Measurements from ENCODE around the gene ZNF451. TPM values are rescaled to one million over a fixed set of nuclear protein-coding genes. Genes with fewer than 3 reads are reported as not detected.

ZNF451 gene
- total and polyA plus RNA-seq, 2 experiments from 2014 or later, result 15.8 to 63.4 TPM

DNA sequence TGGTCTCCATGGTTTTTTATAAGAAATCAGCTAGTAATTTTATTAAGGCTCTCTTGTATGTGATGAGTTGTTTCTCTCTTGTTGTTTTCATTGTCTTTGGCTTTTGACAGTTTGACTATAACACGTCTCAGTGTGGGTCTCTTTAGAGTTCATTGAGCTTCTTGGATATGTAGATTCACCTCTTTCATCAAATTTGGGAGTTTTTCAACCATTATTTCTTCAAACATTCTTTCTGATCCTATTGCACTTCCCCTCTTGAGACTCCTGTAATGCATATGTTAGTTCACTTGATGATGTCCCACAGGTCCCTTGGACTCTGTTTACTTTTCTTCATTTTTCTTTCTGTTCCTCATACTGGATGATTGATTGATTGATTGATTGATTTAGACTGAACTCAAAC, 75.1 kb downstream of the ZNF451 start:
- H4K20me1 ChIP-seq (ENCODE audit: insufficient read depth, poor library complexity, severe bottlenecking), result no peaks in the 10 kb centered on the region
- no peak overlapping the region for H3K27ac ChIP-seq
- H3K4me3 ChIP-seq, result no peak overlapping the region
- H2AFZ ChIP-seq, result no peak overlapping the region
- peaks cover 6% of the 10 kb centered on the region for H3K9me3 ChIP-seq (ENCODE audit: low read depth)
- no peak for DNase-seq (ENCODE audit: low spot score)
- no peaks in the 10 kb centered on the region for H3K4me1 ChIP-seq (ENCODE audit: insufficient read depth)
- H3K4me2 ChIP-seq, result no peak overlapping the region
- no peaks in the 10 kb centered on the region for H3K79me2 ChIP-seq
- H3K27me3 ChIP-seq, result no peaks in the 10 kb centered on the region
- WGBS (ENCODE audit: low lambda C conversion rate, missing lambda C conversion rate), result 90% methylated on average over 1 of the region's 1 CpG
- H3K36me3 ChIP-seq (replicated peaks; ENCODE audit: insufficient read depth, low read depth), result no peaks in the 10 kb centered on the region
- no peaks in the 10 kb centered on the region for H3K9me2 ChIP-seq (replicated peaks; ENCODE audit: insufficient read depth)
- TF ChIP-seq EZH2phosphoT487 (IDR thresholded peaks at IDR 0.05; ENCODE audit: low read depth, severe bottlenecking, unreplicated experiment) (no peak), EZH2 (IDR thresholded peaks at IDR 0.05; ENCODE audit: borderline replicate concordance) (no peak)
- TF ChIP-seq, protein P1, sequence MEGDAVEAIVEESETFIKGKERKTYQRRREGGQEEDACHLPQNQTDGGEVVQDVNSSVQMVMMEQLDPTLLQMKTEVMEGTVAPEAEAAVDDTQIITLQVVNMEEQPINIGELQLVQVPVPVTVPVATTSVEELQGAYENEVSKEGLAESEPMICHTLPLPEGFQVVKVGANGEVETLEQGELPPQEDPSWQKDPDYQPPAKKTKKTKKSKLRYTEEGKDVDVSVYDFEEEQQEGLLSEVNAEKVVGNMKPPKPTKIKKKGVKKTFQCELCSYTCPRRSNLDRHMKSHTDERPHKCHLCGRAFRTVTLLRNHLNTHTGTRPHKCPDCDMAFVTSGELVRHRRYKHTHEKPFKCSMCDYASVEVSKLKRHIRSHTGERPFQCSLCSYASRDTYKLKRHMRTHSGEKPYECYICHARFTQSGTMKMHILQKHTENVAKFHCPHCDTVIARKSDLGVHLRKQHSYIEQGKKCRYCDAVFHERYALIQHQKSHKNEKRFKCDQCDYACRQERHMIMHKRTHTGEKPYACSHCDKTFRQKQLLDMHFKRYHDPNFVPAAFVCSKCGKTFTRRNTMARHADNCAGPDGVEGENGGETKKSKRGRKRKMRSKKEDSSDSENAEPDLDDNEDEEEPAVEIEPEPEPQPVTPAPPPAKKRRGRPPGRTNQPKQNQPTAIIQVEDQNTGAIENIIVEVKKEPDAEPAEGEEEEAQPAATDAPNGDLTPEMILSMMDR (IDR thresholded peaks at IDR 0.05; ENCODE audit: poor library complexity), result no peak

DNA sequence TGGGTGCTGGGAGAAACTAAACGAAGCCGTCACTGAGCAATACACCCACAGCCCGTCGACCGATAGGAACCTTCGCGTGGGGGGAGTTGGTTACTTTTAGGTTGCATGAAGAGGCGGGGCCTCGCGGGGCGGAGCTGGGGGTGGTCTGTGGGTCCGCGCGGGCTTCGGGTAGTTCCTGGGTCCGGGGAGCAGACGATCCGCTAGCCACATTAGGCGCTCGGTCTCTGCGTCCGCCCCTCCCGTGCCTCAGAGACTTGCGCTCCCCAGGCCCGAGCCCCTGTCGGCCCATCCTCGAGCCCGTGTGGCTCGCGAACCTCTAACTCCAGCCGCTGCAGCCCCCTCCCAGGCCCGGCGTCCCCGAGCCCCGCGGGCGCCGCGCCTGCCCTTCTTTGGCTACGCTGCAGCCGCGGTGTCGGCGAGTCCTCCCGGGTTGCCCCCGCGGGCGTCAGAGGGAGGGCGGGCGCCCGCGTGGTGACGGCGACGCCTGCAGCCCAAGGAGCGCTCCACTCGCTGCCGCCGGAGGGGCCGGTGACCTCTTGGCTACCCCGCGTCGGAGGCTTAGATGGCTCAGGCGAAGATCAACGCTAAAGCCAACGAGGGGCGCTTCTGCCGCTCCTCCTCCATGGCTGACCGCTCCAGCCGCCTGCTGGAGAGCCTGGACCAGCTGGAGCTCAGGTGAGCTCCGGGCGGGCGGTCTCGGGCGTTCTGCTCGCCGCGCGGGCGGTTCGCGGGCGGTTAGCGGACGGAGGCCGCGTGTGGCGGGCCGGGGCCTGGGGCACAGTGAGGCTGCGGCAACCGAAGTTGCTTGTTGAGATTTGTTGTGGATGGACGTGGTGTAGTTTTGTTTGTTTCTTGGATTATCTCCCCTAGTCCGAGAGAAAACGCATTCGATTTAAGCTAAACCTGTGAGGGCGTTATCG, 82.4 kb downstream of the ZNF451 start, which contains the start of gene BAG2:
Gene BAG2 (plus strand): TSS at position 191 of the 920 bp plus-strand sequence. CDS start 372 bp downstream, at position 563.
- H3K27ac ChIP-seq, result peak within 1 kb of the TSS; percentile 84
- H3K4me1 ChIP-seq (ENCODE audit: insufficient read depth), result no peaks in the 10 kb centered on the region
- no peaks in the 10 kb centered on the region for H3K27me3 ChIP-seq
- peak within 1 kb of the TSS; percentile 85 for H3K4me2 ChIP-seq
- H3K36me3 ChIP-seq (replicated peaks; ENCODE audit: insufficient read depth, low read depth), result no peaks in the 10 kb centered on the region
- no peaks in the 10 kb centered on the region for H3K9me3 ChIP-seq (ENCODE audit: low read depth)
- H3K79me2 ChIP-seq, result peaks cover 45% of the 10 kb centered on the region
- TF ChIP-seq EZH2 (IDR thresholded peaks at IDR 0.05; ENCODE audit: borderline replicate concordance), result no peak
- TF ChIP-seq, protein P1 (IDR thresholded peaks at IDR 0.05; ENCODE audit: poor library complexity), result peak; percentile 6
- no peaks in the 10 kb centered on the region for H4K20me1 ChIP-seq (ENCODE audit: insufficient read depth, poor library complexity, severe bottlenecking)
- under 1% methylated on average over 65 of the region's 97 CpGs for WGBS (ENCODE audit: low lambda C conversion rate, missing lambda C conversion rate)
- peak; percentile 89 for DNase-seq (ENCODE audit: low spot score)
- peak within 1 kb of the TSS; percentile 28 for H3K4me3 ChIP-seq
- H3K9me2 ChIP-seq (replicated peaks; ENCODE audit: insufficient read depth), result no peaks in the 10 kb centered on the region
- peak within 1 kb of the TSS; percentile 18 for H2AFZ ChIP-seq

DNA sequence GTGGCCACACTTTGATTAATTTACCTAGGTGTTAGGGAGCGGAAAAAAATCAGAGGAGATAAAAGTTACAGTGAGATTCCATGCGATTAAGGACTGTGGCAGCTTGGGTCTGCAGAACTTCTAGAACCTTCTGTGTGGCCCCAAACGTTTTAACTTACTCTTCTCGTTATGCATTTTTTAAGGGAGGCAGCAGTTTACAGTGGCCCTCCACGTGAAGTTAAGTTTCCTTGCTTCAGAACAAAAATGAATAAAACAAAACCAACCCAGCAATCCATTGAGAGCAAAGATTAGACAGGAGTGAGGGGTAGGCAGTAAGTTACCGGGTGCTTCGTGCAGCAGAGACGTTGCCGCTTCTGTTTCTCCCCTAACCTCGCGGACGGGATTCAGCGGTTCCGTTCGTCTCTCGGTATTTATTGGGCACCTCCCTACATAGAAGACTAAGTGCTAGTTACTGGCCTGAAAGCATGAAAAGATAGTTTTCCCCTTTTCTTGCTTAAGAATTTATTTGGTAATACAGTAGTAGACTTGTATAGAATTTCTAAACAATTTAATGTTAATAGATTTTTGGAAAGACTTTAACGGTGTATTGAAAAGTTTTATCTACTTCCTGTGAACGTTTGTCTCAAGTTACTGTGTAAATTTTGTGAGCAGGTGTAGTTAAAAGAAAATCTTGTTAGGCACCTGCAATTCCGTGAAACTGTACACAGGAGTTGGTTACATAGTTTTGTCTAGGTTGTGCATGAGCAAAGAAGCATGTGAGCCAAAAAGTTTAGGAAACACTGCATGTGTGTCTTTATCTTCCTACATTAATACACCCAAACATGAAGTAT, 83.3 kb downstream of the ZNF451 start:
- Histone ChIP-seq H2AFZ (peak overlapping the region; percentile 18), H3K4me2 (peak overlapping the region; percentile 85), H4K20me1 (ENCODE audit: insufficient read depth, poor library complexity, severe bottlenecking) (no peaks in the 10 kb centered on the region), H3K9me2 (replicated peaks; ENCODE audit: insufficient read depth) (no peaks in the 10 kb centered on the region), H3K4me3 (peak overlapping the region; percentile 28), H3K27me3 (no peaks in the 10 kb centered on the region), H3K9me3 (ENCODE audit: low read depth) (no peaks in the 10 kb centered on the region), H3K36me3 (replicated peaks; ENCODE audit: insufficient read depth, low read depth) (no peaks in the 10 kb centered on the region), H3K4me1 (ENCODE audit: insufficient read depth) (no peaks in the 10 kb centered on the region), H3K27ac (peak overlapping the region; percentile 84), H3K79me2 (peaks cover 48% of the 10 kb centered on the region)
- TF ChIP-seq EZH2 (IDR thresholded peaks at IDR 0.05; ENCODE audit: borderline replicate concordance), result no peak
- no peak for TF ChIP-seq EZH2phosphoT487 (IDR thresholded peaks at IDR 0.05; ENCODE audit: low read depth, severe bottlenecking, unreplicated experiment)
- TF ChIP-seq, protein P1 (IDR thresholded peaks at IDR 0.05; ENCODE audit: poor library complexity), result no peak
- DNase-seq (ENCODE audit: low spot score), result peak; percentile 19
- 2% methylated on average over 19 of the region's 19 CpGs for WGBS (ENCODE audit: low lambda C conversion rate, missing lambda C conversion rate)

Measured in hepatocyte (in vitro differentiated cells).